Osteoblast (primary cell): Measurements from ENCODE around the gene CPLANE1. TPM values are rescaled to one million over a fixed set of nuclear protein-coding genes. Genes with fewer than 3 reads are reported as not detected.

Experiments
- DNase-seq: peaks from one replicate; pipeline ENCODE4 v3.0.0; 2011; ENCODE audit warnings: low spot score, mixed read lengths; ENCODE audit not compliant: insufficient read length; ENCODE audit errors: missing footprints
- H2AFZ ChIP-seq: 2 replicates; pipeline ENCODE4 v1.6.0; 2011; ENCODE audit warnings: mild to moderate bottlenecking, low read length
- H3K27ac ChIP-seq: 2 replicates; pipeline ENCODE4 v1.5.1; 2011; ENCODE audit warnings: mild to moderate bottlenecking, low read depth, low read length, moderate library complexity
- H3K27me3 ChIP-seq: 2 replicates; pipeline ENCODE4 v1.6.0; 2012; ENCODE audit warnings: mild to moderate bottlenecking, control low read depth, inconsistent platforms, low read length, moderate library complexity; ENCODE audit not compliant: insufficient read depth
- H3K36me3 ChIP-seq: 2 replicates; pipeline ENCODE4 v1.5.1; 2011; ENCODE audit warnings: mild to moderate bottlenecking, low read length, control low read depth, moderate library complexity; ENCODE audit not compliant: insufficient read depth
- H3K4me1 ChIP-seq: 2 replicates; pipeline ENCODE4 v1.5.1; 2011; ENCODE audit warnings: mild to moderate bottlenecking, low read length, control low read depth, moderate library complexity; ENCODE audit not compliant: insufficient read depth
- H3K4me2 ChIP-seq: 2 replicates; pipeline ENCODE4 v1.6.0; 2011; ENCODE audit warnings: mild to moderate bottlenecking, low read length; ENCODE audit not compliant: insufficient read depth
- H3K4me3 ChIP-seq: fragments of 200-600 bp; sonication (generic); 3 replicates; pipeline ENCODE4 v1.5.1; 2012; ENCODE audit warnings: mild to moderate bottlenecking, low read length, inconsistent platforms; ENCODE audit not compliant: insufficient read depth
- H3K79me2 ChIP-seq: 2 replicates; pipeline ENCODE4 v1.6.0; 2012; ENCODE audit warnings: mild to moderate bottlenecking, low read length, control low read depth, inconsistent platforms; ENCODE audit not compliant: insufficient read depth
- H3K9me3 ChIP-seq: 2 replicates; pipeline ENCODE4 v1.5.1; 2011; ENCODE audit warnings: low read depth, low read length, control low read depth
- H4K20me1 ChIP-seq: 2 replicates; pipeline ENCODE4 v1.6.0; 2012; ENCODE audit warnings: mild to moderate bottlenecking, low read length, control low read depth; ENCODE audit not compliant: insufficient read depth
- total RNA-seq: library from RNA; depleted of rRNA; stranded (reverse); fragments of >200 nt; gene quantifications from 2 replicates; pipeline ENCODE4 v1.2.3, GENCODE V29; 2012
- TF ChIP-seq, protein P1 (sequence below): IDR thresholded peaks from 2 replicates; pipeline ENCODE4 v1.5.1; 2011; ENCODE audit warnings: mild to moderate bottlenecking, low read depth, low read length, moderate library complexity; ENCODE audit errors: extremely low read depth

Gene CPLANE1
- total RNA-seq, 1 donor: 52.1 TPM

- Histone ChIP-seq H3K9me3 (no peaks in the 10 kb centered on the region), H3K4me2 (no peak overlapping the region), H3K4me3 (no peak overlapping the region), H3K4me1 (no peaks in the 10 kb centered on the region), H3K79me2 (no peaks in the 10 kb centered on the region), H3K27ac (no peak overlapping the region), H3K27me3 (no peaks in the 10 kb centered on the region), H2AFZ (no peak overlapping the region), H3K36me3 (peaks cover 37% of the 10 kb centered on the region), H4K20me1 (no peaks in the 10 kb centered on the region)
- no peak for DNase-seq
- TF ChIP-seq, protein P1, sequence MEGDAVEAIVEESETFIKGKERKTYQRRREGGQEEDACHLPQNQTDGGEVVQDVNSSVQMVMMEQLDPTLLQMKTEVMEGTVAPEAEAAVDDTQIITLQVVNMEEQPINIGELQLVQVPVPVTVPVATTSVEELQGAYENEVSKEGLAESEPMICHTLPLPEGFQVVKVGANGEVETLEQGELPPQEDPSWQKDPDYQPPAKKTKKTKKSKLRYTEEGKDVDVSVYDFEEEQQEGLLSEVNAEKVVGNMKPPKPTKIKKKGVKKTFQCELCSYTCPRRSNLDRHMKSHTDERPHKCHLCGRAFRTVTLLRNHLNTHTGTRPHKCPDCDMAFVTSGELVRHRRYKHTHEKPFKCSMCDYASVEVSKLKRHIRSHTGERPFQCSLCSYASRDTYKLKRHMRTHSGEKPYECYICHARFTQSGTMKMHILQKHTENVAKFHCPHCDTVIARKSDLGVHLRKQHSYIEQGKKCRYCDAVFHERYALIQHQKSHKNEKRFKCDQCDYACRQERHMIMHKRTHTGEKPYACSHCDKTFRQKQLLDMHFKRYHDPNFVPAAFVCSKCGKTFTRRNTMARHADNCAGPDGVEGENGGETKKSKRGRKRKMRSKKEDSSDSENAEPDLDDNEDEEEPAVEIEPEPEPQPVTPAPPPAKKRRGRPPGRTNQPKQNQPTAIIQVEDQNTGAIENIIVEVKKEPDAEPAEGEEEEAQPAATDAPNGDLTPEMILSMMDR: no peak
These were observed 132.8 kb downstream of the CPLANE1 start for GRCh38 chr5:37116359-37116758.

DNA sequence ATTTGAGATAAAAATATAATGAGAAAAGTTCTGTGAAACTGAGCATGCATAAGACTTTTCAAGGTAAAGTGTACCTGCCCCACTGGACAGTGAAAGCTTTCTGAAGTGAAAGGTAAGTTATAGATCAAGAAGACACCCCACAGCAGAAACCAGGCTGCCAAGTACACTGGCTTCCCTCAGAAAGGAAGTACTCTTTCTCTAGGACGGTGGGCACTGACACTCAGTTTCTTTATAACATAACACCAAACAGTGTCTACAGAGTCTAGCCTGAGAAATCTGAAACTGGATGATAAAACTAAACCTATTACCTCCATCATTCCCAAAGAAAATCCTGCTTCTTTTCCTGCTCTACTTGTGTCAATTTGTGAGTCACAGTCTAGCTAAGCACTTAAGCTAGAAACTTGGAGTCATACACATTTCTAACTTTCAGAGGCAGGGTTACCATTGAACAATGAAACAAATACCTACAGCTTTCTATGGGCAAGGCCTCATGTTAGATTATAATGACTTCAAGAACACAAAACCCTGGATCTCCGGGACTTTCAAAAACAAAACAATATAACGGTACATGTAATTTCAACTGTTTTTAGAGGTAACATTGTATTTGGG, 136.7 kb downstream of the CPLANE1 start:
- no peak for DNase-seq
- H3K4me1 ChIP-seq: no peaks in the 10 kb centered on the region
- no peak overlapping the region for H3K27ac ChIP-seq
- H4K20me1 ChIP-seq: no peaks in the 10 kb centered on the region
- peaks cover 35% of the 10 kb centered on the region for H3K36me3 ChIP-seq
- H3K4me3 ChIP-seq: no peak overlapping the region
- H3K79me2 ChIP-seq: no peaks in the 10 kb centered on the region
- H2AFZ ChIP-seq: no peak overlapping the region
- H3K27me3 ChIP-seq: no peaks in the 10 kb centered on the region
- H3K9me3 ChIP-seq: no peaks in the 10 kb centered on the region
- H3K4me2 ChIP-seq: no peak overlapping the region
- TF ChIP-seq, protein P1: no peak

DNA sequence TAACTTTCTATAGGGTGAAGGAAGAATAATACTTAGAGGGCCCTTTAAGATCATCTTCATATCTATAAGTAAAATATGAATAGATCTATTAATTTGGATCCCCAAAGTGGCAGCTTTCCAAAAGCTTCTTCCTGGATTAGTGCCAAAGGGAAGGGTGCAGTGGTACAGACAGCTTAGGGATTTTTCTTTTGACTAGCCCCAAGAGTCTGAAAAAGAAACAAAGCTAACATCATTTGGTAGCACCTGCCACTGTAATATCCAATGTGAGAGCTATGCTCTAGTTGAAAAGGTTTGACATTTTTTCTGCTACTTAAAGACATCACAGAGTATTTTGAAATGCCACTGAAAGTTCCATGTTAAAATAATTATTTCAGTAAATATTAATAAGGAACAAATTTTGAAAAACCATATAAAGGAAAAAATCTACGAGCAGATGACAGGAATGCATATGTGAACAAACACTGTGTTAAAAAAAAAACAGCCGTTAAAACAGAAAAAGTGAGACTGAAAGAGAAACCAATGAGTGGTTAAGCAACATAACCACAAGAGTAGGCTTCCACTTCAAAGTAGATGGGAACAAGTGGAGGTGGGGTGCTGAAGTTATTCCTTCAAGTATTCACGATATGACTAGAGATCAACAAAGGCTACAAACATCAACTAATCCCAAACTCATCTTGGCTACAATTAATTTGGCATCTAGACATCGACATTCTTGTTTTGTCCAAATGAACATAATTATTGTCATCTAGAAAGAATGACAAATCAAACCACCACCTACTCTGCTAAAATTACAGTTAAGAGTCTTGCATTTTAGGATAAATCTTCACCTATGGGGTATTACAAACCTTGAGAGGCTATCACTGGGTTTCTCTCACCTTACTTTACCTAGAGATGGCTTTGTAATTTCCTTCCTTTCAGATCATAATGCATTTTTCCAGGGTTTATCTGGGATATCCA, 137.5 kb downstream of the CPLANE1 start:
- Histone ChIP-seq H3K36me3 (peaks cover 42% of the 10 kb centered on the region), H3K4me2 (no peak overlapping the region), H3K4me1 (no peaks in the 10 kb centered on the region), H2AFZ (no peak overlapping the region), H3K27ac (no peak overlapping the region), H3K79me2 (no peaks in the 10 kb centered on the region), H3K4me3 (no peak overlapping the region), H4K20me1 (no peaks in the 10 kb centered on the region), H3K9me3 (no peaks in the 10 kb centered on the region), H3K27me3 (no peaks in the 10 kb centered on the region)
- no peak for DNase-seq
- TF ChIP-seq, protein P1: no peak

DNA sequence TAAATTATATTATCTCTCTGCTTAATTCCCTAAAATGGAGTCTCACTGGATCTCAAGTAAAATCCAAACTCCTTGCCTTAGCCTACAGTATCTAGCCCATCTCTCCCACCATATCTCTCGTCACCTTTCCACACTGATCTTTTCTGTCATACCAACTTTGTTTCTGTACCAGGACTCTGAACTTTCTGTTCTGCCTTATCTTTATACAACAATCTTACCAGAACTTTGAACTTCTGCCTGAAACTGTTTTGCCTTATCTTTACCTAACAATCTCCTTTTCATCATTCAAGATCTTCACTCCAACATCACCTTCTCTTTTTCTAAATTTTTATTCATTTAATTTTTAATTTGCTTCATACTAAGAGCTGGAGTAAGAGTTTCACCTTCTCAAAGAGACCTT, 139.0 kb downstream of the CPLANE1 start:
- H3K4me2 ChIP-seq: no peak overlapping the region
- H3K4me3 ChIP-seq: no peak overlapping the region
- no peak overlapping the region for H3K27ac ChIP-seq
- no peaks in the 10 kb centered on the region for H3K27me3 ChIP-seq
- H3K79me2 ChIP-seq: no peaks in the 10 kb centered on the region
- TF ChIP-seq, protein P1: no peak
- no peak overlapping the region for H2AFZ ChIP-seq
- H3K36me3 ChIP-seq: peaks cover 38% of the 10 kb centered on the region
- H3K9me3 ChIP-seq: no peaks in the 10 kb centered on the region
- no peaks in the 10 kb centered on the region for H3K4me1 ChIP-seq
- no peak for DNase-seq
- H4K20me1 ChIP-seq: no peaks in the 10 kb centered on the region
